Measurements from ENCODE around the gene FBXO48. TPM values are rescaled to one million over a fixed set of nuclear protein-coding genes. Genes with fewer than 3 reads are reported as not detected.
"Not testable (repeated sequence)": the region's sequence is repeated elsewhere in the genome, so short reads cannot be mapped to it uniquely, and the experiment has no call there.

Gene FBXO48
- total and polyA plus RNA-seq, 4 donors = 0.52 to 1.9 (median 0.96) TPM

GRCh38 chr2:68452158-68452900 lies 14.8 kb downstream of the FBXO48 start:
- Histone ChIP-seq H3K4me1 (ENCODE audit: control insufficient read depth in 5 of 5, insufficient read depth in 5 of 5, low read length in 5 of 5) (no peaks in the 10 kb centered on the region), H3K27me3 (ENCODE audit: control insufficient read depth in 3 of 3, insufficient read depth in 3 of 3, low read length in 2 of 3) (no peaks in the 10 kb centered on the region), H3K9ac (ENCODE audit: insufficient read depth in 1 of 2, low read length in 2 of 2) (no peak overlapping the region), H3K9me3 (ENCODE audit: control insufficient read depth in 4 of 4, insufficient read depth in 3 of 4, low read length in 3 of 4) (no peaks in the 10 kb centered on the region), H3K4me3 (no peak overlapping the region), H3K27ac (ENCODE audit: low read depth in 1 of 2, low read length in 1 of 2) (no peak overlapping the region), H3K36me3 (ENCODE audit: control insufficient read depth in 4 of 4, insufficient read depth in 4 of 4, low read length in 4 of 4) (no peaks in the 10 kb centered on the region)
- no peak for ATAC-seq (ENCODE audit: insufficient read depth, low FRiP score)
- no peak for DNase-seq
- WGBS, 2 donors = 72 to 73% methylated on average over 5 of the region's 5 CpGs
- TF ChIP-seq CTCF (IDR thresholded peaks at IDR 0.05; ENCODE audit: control extremely low read depth, extremely low read depth) = no peak

GRCh38 chr2:68448671-68449653 lies 18.1 kb downstream of the FBXO48 start:
- no peak for DNase-seq
- H3K4me3 ChIP-seq = no peak overlapping the region
- no peaks in the 10 kb centered on the region for H3K36me3 ChIP-seq (ENCODE audit: control insufficient read depth in 4 of 4, insufficient read depth in 4 of 4, low read length in 4 of 4)
- no peak overlapping the region for H3K9ac ChIP-seq (ENCODE audit: insufficient read depth in 1 of 2, low read length in 2 of 2)
- no peak for ATAC-seq (ENCODE audit: insufficient read depth, low FRiP score)
- no peak for TF ChIP-seq CTCF (IDR thresholded peaks at IDR 0.05; ENCODE audit: control extremely low read depth, extremely low read depth)
- H3K9me3 ChIP-seq (ENCODE audit: control insufficient read depth in 4 of 4, insufficient read depth in 3 of 4, low read length in 3 of 4) = no peaks in the 10 kb centered on the region
- no peaks in the 10 kb centered on the region for H3K27me3 ChIP-seq (ENCODE audit: control insufficient read depth in 3 of 3, insufficient read depth in 3 of 3, low read length in 2 of 3)
- no peaks in the 10 kb centered on the region for H3K4me1 ChIP-seq (ENCODE audit: control insufficient read depth in 5 of 5, insufficient read depth in 5 of 5, low read length in 5 of 5)
- no peak overlapping the region for H3K27ac ChIP-seq (ENCODE audit: low read depth in 1 of 2, low read length in 1 of 2)
- 94 to 95% methylated on average over 24 of the region's 24 CpGs for WGBS, 2 donors

GRCh38 chr2:68447118-68447517 lies 20.0 kb downstream of the FBXO48 start:
- no peak overlapping the region for H3K27ac ChIP-seq (ENCODE audit: low read depth in 1 of 2, low read length in 1 of 2)
- no peaks in the 10 kb centered on the region for H3K4me1 ChIP-seq (ENCODE audit: control insufficient read depth in 5 of 5, insufficient read depth in 5 of 5, low read length in 5 of 5)
- H3K9ac ChIP-seq (ENCODE audit: insufficient read depth in 1 of 2, low read length in 2 of 2) = no peak overlapping the region
- WGBS, 2 donors = 89 to 94% methylated on average over 16 of the region's 16 CpGs
- DNase-seq (no peak), ATAC-seq (ENCODE audit: insufficient read depth, low FRiP score) (no peak)
- no peaks in the 10 kb centered on the region for H3K27me3 ChIP-seq (ENCODE audit: control insufficient read depth in 3 of 3, insufficient read depth in 3 of 3, low read length in 2 of 3)
- H3K9me3 ChIP-seq (ENCODE audit: control insufficient read depth in 4 of 4, insufficient read depth in 3 of 4, low read length in 3 of 4) = no peaks in the 10 kb centered on the region
- H3K4me3 ChIP-seq = no peak overlapping the region
- H3K36me3 ChIP-seq (ENCODE audit: control insufficient read depth in 4 of 4, insufficient read depth in 4 of 4, low read length in 4 of 4) = no peaks in the 10 kb centered on the region
- no peak for TF ChIP-seq CTCF (IDR thresholded peaks at IDR 0.05; ENCODE audit: control extremely low read depth, extremely low read depth)

- not testable (repeated sequence) for H3K9me3 ChIP-seq (ENCODE audit: control insufficient read depth in 4 of 4, insufficient read depth in 3 of 4, low read length in 3 of 4); H3K9ac ChIP-seq (ENCODE audit: insufficient read depth in 1 of 2, low read length in 2 of 2); H3K27me3 ChIP-seq (ENCODE audit: control insufficient read depth in 3 of 3, insufficient read depth in 3 of 3, low read length in 2 of 3); H3K4me3 ChIP-seq; H3K36me3 ChIP-seq (ENCODE audit: control insufficient read depth in 4 of 4, insufficient read depth in 4 of 4, low read length in 4 of 4); H3K27ac ChIP-seq (ENCODE audit: low read depth in 1 of 2, low read length in 1 of 2); H3K4me1 ChIP-seq (ENCODE audit: control insufficient read depth in 5 of 5, insufficient read depth in 5 of 5, low read length in 5 of 5); ATAC-seq (ENCODE audit: insufficient read depth, low FRiP score); DNase-seq
- WGBS, 2 donors = 100% methylated on average over 1 to 2 of the region's 3 CpGs
Observed at GRCh38 chr2:68446425-68446824, 20.7 kb downstream of the FBXO48 start.

All from lung (tissue), 12 donors.